Inflammatory macrophage (primary cell): Measurements from ENCODE around the gene PRDM15.

Experiments used
- DNase-seq, 2 donors: peaks; one replicate each; pipeline ENCODE4 v3.0.0-alpha.2; 2020 to 2022

The PRDM15 gene

DNA sequence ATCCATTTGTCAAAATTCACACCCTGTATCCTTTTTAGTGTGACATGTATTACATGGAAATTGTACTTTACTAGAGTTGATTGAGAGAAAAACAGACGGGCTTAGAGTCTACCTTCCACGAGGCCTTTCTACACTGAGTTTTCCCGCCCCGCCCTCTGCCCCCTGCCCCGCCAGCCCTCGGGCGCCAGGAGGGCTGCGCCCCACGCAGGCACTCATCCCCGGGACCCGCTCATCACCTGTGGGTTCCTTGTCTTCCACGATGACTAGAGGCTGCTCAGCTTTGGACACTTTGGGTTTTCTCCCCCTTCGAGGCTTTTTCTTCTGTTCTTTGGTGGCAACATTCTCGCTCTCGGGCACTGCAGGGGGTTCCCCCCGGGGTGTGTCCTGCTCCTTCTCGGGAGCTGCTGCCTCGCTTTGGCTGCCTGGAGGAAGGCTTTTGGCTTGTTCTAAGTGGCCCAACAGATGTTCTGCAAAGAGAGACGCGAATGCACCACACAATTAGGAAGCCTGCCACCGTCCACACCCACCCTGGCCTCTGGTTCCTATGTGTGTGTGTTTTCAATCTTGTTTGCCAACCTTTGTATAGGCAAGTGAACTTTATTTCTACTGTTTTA, 39.6 kb downstream of the PRDM15 start:
- no peak for DNase-seq

DNA sequence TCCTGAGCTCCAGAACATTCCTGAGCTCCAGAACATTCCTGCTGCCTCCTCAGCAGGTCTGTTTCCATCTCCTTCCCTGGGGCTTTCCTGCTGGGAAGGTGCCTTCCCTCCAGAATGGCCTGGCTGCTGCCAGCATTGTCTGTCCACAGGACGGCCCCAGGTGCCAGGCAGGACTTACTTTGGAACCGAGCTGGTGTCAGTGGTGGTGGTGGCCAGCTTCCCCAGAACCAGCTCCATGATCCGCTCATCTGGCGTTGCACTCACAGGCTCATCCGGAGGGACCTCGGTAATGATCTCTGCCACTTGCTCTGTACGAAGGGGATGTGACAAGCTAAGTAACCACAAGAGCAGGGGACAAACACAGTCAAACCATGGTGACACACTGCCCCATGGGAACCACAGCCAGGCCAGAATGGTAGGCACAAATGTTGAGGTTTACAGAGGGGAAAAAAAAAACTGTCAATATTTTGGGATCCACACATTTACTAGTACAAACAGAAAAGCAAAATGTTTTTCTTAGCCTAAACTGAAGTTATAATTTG, 41.3 kb downstream of the PRDM15 start:
- DNase-seq: no peak

DNA sequence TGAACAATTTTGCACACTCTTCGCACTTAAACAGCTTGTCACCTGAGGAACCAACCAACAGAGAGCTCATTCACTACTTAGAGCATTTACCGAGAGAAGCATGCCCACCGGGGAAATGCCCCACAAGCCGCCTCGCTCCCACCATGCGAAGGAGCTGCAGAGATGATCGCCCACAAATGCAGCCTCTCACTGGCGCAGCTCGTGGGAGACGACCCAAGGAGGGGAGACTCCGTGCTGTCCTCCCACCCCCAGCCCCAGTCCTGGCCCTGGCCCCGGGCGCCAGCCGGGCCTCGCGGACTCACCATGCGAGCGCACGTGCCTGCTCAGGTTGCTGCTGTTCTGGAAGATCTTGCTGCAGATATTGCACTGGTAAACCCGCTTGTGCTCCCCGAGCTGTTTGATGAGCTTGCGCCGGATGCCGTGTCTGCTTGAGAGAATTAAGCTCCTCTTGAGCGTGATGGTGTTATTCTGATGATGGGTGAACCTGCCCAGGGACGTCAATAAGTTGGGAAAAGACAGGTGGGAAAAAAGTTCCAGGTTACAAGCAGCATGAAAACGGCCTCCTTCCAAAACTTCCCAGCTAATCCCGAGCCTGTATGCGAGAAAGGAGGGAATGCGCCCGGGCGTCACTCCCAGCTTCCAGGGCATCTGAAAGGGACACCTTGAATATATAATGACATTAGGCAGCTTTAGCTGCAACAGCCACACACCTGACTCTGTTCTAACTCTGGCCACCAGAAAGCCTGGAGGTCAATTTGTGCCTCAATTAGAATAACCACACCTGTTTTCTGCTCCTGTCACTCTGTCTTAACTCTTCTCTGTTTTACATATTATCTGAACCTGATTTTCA, 42.8 kb downstream of the PRDM15 start:
- DNase-seq: no peak

DNA sequence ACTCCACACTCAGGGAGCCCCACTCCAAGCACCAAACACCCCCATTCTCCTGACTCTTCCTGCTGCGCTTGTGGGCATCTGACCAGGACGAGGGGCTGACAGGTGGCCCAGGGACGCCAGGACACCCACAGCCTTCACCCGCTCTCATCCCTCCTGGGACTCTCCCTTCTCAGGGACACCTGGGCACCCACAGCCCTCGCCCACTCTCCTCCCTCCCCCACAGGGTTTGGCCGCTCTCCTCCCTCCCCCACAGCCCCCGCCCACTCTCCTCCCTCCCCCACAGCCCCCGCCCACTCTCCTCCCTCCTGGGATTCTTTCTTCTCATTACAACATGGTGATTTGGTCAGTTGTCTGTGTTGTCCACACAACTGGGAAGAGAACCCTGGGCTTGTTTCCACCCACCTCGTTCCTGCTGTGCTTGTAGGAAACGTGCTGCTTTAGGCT, 43.4 kb downstream of the PRDM15 start:
- DNase-seq: no peak

DNA sequence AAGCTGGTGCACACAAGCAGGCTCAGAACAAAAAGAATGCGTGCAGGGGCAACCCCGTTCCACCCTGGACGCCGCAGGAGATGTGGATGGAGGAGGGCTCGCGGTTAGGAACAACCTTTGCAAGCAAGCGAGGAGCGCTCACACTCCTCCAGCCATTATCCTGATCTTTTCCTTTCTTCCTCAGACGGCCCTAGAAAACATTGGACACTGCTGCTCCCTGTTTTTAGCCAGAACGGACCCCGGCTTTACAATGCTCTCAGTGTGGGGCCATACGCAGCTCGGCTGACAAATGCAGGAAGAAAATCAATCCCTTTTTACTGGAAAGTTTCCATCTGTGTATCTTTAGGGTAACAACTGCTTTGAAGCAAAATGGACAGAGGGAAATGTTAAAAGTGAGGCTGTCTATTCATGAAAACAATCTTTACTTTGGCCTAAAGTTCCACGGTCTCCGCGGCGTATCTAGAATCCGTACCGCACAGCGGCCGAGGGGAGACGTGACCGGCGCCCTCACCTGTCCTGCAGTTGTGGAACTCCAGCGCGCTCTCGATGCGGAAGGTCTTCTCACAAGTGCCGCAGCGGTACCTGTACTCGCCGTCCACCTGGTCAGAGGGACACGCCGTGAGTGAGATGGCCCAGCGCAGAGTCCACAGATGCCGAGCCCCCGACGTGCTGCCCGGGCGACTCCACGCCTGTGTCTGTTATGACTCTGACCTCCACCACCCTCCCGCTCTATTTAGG, 44.0 kb downstream of the PRDM15 start:
- no peak for DNase-seq

DNA sequence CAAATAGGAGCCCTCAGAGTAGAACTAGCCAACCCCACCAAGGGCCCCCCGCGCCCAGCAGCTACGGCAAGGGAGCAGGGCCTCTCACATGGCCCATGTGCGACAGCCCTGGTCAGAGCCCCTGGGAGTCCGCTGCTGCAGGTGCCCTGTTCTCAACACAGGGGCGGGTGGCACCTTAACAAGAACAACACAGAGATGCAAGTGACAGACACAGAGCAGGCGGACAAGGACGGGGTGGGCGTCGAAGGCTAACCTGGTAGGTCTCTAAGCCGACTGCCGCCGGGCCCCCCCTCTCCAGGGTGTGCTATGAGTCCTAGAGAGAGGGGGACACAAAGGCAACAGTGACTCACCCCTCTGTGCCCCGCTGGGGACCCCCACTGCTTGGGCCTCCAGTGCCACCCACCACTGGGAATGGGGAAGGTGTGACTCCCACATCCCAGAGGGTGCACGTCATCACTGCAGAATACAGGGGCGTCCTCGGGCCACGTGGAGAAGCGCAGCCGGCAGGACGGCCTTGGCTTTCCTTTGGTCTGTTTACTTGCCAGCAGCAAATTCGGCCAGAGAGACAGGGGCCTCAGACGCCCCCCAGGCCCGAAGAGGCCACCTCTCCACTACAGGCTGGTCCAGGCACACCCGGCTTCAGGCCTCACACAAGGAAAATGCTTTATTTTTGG, 44.8 kb downstream of the PRDM15 start:
- no peak for DNase-seq

DNA sequence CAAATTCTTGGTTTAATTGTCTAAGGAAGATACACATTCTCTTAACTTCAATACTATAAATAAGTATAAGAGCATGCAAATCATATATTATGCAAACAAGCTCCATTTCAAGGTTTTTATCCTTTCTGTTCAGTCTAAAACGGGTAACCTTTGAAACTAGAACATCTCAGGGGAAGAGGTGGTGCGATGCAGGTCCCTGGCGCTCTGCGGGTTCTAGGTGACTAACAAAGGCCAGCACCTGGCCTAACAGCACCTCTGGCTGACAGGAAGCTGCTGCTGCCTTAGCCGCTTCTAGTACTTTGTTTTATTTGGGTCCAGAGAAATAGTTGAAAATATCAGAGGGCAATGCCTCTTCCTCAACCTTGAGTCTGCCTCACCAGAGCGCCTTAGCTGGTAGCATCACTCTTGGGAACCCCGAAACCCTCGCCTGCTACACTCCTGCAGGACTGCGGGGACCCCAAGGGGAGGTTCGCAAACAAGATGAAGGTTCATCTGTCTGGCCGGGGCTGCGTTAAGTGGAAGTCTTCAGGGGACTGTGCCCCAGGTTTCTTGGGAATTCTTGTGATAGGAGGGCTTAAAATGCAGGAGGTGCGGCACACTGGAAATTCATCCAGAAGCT, 45.5 kb downstream of the PRDM15 start:
- no peak for DNase-seq

DNA sequence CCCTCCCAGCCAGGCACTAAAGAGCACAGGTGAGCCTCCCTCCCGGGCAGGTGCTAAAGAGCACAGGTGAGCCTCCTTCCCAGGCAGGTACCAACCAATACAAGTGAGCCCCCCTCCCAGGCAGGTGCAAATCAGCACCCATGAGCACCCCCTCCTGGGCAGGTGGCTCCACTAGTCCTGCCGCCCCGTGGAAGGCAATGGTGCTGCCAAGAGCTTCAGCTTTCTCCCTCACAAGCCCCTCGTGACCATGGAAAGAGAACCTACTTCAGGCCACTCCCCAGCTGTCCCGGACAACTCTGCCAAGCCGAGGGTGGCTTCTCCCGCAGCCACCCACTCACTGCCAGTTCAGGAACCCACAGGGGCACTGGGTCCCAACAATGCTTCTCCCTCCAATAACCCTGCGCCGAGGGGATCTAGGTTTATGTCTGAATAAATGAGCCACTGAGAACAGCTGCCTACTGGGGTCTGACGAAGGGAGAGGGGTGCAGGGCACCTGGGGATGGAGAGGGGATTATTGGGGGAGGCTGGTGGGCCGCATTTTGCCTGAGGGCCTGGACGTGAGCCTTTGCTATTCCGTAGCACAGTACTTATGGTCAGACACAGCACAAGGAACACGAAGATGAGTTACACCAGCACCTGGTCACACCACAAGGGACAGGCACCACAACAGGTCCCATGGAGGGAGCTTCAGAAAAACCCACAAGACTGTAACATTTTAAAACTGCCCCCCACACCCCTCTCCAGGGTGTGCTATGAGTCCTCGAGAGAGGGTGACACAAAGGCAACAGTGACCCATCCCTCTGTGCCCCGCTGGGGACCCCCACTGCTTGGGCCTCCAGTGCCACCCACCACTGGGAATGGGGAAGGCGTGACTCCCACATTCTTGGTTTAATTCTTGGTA, 46.3 kb downstream of the PRDM15 start:
- no peak for DNase-seq

DNA sequence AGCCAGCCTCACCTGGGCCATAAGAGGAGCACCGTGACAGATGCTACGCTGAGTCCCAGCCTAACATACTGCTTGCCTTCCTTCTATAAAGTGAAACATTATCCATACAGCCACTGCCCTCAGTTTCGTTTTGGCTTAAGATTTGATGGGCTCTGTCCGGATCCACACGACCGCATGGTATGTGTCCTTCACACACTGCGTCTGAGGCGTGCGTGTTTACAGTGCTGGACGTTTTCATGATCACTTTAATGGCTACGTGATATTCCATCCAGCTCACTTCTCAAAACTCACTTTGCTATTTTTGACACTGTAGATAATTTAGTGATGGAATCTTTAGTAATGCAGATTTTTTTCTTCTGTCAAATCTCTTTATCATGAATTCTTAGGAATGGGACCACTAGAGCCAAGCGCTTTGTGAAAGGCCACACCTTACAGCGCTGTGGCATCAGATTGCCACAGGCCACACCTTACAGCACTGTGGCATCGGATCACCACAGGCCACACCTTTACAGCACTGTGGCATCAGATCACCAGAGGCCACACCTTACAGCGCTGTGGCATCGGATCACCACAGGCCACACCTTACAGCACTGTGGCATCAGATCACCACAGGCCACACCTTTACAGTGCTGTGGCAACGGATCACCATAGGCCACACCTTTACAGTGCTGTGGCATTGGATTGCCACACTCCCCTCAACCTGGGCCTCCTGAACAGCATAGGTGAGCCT, 47.1 kb downstream of the PRDM15 start:
- DNase-seq: no peak

DNA sequence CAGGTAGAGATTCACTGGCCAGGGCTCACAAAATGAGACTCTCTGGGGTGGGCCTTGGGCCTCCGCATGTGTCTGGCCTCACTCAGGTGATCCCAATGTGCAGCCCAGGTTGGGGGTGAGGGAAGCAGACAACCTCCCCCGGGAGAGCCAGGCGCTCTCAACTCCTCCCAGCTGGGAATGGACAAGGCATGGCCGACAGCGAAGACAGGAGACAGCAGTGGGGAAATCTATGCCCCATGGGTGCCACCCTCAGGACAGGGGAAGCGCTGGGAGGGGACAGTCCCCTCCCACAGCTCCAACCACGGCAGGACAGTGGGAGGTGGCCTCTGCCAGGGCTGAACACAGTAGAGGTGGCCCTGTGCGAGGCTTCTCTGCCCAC, 47.7 kb downstream of the PRDM15 start:
- DNase-seq: no peak

DNA sequence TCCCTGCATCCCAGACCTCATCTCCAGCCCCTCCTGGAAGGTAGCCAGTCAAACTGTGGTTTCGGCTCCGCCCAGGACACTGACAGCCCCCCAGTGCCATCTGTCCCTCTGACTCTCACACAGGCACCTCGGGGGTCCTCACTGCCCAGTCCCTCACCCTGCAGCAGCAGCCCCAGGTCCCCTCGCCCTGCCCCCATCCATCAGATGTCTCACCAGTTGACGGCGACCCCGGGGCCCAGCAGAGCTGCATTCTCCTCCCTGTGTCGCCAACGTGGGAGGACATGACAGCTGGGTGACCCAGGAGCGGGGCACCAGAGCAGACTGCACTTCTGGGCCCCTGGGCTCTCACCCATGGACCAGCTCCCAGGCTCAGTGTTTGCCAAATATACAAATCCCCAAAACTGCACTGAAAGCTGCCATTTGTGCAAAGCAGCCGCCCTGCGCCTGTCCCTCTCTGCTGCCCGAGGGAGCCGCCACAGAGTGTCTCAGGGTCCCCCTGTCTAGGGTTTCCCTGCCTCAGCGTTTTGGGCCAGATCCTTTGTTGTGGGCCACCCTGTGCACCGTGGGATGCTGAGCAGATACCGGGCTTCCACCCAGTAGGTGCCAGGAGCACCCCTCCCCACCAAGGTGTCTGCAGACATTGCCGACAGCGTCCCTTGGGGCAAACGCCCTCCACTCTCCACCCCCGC, 48.2 kb downstream of the PRDM15 start:
- DNase-seq: no peak

DNA sequence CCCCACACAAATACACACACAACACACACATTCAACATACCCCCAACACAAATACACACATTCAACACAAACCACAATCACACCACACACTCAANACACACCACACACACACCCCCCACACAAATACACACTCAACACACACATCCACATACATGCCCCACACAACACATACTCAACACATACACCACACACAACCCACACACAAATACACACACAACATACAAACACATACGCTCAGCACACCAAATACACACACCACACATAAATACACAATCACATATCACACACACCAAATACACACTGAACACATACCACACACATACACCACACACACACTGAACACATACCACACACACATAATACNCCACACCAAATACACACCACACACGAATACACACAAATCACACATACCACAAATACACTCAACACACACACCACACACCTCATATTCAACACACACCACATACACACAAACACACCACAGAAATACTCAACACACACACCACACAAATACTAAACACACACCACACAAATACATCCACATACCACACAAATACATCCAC, 48.9 kb downstream of the PRDM15 start:
- no peak for DNase-seq

DNA sequence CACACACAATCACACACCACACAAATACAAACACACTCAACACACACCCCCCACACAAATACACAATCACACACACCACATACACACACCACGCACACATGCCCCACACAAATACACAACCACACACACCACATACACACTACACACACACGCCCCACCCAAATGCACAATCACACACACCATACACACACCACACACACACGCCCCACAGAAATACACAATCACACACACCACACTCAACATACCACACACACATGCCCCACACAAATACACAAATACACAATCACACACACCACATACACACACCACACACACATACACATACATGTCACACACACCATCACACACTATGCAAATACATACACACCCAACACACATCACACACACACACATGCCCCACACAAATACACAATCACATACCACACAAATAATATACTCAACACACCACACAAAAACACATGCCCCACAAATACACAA, 50.2 kb downstream of the PRDM15 start:
- DNase-seq: no peak

DNA sequence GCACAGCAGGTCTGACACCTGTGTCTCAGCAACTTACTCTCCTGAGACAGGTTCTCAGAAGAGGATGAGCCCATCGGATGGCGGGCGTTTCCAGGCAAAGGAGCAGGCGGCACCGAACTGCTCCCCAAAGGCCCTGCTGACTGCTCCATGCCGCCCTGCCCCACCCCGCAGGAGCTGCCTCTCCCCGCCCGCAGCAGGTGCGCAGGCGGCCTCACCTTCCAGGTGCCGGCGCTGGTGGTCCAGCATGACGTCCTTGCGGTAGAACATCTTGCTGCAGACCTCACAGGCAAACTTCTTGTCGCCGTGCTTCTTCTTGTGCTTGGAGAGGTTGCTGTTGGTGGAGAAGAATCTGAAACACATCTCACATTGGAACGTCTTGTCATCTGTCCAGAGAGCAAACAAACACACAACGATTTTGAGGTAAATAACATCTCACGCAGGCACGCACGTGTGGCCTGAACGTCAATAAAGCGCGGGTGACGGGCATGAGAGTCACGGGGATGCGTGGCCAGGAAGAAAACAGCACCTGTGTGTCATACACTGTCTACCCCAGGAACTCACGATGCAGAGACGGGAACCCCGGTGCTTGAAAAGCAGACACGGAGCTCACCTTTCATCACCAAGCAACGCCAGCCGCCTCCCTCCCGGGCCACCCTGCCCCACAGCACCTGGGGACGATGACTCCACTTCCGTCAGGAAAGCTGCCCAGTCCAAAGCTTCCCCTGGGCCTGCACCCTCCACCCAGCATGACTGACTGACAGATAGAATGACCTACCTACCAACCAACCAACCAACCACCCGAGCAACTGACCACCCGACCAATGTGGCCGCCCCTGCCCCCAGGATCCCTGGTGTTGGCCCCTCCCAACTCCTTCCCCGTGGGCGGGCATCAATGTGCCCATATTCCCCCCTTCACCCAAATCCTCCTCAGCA, 50.9 kb downstream of the PRDM15 start:
- no peak for DNase-seq

DNA sequence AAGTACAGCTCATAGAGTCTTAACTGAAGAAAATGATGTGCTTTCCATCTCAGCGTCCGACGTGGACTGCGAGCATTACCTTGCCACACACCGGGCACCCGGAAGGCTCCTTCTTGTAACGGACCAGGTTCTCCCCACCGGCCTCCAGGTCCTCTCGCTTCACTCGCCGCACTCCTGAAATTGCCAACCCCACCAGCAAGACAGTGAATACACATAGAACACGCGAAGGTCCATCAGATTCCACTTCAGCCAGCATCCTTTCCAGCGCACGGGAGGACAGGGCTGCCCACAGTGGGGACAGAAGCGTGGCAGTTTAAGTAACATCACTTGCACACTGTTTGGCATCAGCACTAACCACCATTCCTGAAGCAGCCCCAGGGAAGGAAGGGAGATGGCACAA, 53.3 kb downstream of the PRDM15 start:
- DNase-seq: no peak

DNA sequence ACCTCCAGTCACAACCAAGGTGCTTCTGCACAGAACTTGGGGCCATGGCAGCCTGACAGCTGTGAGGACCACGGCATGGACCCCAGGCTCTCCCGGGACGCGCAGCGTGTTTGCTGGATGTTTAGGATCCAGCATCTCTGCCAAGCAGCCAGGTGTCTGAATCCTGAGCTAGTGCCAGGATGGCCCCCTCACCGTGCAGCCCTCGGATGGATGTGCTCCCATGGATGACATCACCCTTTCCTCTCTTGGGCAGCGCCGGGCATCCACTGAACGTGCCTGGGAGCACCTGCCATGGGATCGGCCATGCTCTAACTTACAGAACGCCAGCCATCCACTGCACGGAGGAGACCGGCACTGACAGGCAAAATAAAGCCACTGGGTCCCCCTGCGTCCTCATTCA, 53.9 kb downstream of the PRDM15 start:
- no peak for DNase-seq

DNA sequence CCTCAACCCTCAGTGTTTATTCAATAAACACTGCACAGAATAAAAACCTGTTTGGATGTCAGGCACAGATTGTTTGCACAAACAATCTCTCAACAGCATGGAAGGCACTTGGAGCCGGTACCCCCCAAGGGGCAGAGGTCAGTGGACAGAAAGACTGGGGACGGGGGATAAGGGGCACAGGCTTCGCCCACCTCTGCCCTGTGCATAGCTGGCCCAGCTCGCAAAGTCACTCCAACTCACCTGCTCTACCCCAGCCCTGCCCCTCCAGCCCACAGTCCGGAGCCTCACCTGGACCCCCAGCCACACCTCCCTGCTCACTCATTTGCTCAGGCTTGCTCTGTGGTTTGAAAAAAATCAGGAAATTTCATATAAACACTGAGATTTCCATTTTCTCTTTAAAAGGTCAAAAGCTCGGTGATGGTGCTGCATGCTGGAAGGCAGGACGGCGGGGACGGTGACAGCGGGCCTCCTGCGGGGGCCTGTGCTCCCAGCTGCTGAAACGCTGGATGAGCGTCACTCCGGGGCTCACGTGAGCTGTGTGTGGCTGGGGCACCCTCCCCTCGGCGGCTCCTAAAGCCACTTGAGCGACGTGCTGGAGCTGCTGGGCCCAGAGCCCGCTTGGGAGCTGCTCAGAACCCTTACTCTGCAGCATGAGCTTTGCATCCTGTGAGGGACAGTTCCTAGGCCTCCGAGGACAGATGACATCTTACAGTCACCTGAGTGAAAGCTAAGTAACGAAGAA, 54.5 kb downstream of the PRDM15 start:
- DNase-seq: no peak

DNA sequence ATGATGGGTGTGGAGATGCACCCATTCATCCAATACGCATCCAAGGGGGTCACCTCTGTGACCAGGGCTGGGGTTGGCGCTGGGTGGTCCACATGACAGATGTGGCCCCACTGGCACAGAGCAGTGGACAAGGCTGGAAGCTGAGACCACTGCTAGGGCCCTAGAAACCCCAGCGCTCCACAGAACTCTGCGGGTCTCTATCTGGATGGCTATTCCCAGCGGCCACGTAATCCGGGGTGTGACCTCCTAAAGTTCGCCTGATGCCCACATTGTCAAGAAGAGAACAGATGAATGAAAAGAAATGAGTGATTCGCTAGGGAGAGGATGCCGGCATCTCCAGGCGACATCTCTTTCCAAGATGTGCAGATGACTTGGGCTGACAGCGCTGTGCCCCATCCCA, 55.2 kb downstream of the PRDM15 start:
- DNase-seq: no peak
